ENCODE measurements around the gene IL20RA.

The IL20RA gene

DNA sequence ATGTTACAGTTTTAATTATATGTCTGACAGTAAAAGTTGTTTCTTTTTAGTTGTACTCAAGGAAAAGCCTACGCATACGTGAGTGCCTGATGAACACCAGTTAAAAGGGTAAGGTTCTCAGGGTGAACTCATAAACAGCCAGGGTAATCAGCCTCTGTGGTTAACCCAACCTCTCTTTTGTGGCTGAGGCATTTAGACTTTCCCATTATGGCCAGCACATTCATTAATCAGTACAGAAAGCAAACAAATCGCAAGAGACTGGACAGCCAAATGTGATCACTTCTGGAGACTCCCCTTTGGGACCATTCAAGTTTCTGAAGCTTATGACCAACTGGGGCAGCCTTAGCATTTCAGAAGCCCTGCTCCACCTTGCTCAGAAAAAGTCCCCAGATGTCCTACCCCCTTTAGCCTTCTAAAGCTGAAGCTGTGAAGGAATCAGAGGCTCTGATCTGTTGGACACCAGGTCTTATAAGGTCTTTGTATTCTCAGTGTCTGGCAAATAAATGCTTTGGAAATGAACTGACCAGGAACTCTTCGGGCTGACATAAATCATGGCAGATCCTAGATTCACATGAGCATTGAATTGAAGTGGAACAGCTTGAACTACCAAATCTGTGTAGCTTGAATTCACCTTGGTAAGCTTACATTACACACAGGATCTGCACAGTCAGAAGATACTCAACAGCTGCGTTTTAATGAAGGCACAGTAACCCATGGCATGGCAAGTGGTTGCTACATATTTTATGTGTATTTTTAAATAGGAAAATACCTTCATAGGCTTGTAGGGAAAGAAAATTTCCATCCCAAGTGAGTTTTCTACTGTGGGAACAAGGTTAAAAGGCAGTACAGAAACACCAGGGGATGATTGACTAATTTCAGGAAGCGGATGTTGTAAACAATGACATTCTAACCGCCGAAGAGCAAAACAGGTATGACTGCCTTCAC is 18.7 kb downstream of the IL20RA start:
- H3K4me3 ChIP-seq = no peak overlapping the region
- H3K27me3 ChIP-seq = no peaks in the 10 kb centered on the region
- no peak for TF ChIP-seq Cebpa-rat (IDR thresholded peaks at IDR 0.05)
- no peaks in the 10 kb centered on the region for H3K36me3 ChIP-seq
- H4K20me1 ChIP-seq = no peaks in the 10 kb centered on the region
- no peaks in the 10 kb centered on the region for H3K4me1 ChIP-seq
- no peak overlapping the region for H3K27ac ChIP-seq
- H3K9ac ChIP-seq = no peak overlapping the region
- no peak overlapping the region for H3K4me2 ChIP-seq
- no peaks in the 10 kb centered on the region for H3K9me3 ChIP-seq

DNA sequence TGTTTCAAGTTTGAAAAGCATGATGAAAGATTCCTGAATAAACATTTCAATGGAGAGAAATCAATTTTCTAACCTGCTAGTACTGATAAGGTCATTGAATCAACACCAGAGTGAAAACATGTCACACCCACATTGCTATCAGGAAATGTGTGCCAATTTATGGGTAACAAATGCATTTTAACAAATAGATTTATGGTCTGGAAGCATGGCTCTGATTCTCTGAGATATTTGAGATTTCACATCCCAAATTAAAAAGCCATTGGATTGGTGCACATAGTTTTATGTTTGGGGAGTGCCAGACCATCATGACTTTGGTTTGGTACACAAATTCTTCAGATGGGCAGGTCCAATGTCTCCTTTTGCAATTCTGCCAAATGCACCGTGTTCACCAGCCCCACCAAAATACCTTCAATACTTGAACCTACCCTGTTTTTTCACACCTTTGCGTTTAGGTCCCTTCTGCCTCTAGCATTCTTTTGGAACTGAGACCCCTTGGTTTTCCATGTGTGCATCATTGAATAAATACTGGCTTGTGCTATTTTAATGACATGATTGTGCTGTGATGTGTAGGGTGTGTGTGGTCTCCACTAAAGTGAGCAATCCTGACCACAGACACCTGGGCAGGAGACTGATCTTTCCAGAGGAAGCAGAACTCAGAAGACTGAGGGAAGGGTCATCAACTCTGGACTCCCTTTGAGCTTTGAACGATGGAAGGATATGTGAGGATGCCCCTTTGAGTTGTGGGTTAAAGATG is 20.4 kb downstream of the IL20RA start:
- Histone ChIP-seq H3K9me3 (0 out of 2 replicates have a peak, but pooled peaks cover 4% of the 10 kb centered on the region), H3K9ac (no peak overlapping the region), H4K20me1 (no peaks in the 10 kb centered on the region), H3K4me1 (no peaks in the 10 kb centered on the region), H3K36me3 (no peaks in the 10 kb centered on the region), H3K27me3 (no peaks in the 10 kb centered on the region), H3K27ac (no peak overlapping the region), H3K4me2 (no peak overlapping the region), H3K4me3 (no peak overlapping the region)
- TF ChIP-seq Cebpa-rat (IDR thresholded peaks at IDR 0.05) = no peak

DNA sequence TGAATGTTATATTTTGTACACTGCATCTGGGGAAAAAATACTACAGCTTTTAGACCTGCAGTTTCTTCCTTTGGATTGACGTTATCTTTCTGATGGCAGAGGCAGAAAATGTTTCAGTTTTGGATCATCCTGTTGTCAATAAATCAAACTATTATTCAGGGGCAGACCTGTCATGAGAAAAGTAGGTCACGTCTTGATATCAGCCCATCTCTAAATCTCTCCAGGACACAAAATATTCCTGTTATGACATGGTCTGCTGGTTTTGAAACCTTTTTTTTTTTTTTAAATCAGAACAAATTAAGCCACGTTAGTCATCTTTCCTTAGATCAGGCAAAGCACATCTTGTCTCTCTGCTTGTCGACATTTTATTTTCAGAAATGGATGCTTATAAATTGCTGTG is 24.0 kb downstream of the IL20RA start:
- no peak for TF ChIP-seq Cebpa-rat (IDR thresholded peaks at IDR 0.05)
- Histone ChIP-seq H3K4me3 (no peak overlapping the region), H3K4me2 (no peak overlapping the region), H3K9ac (no peak overlapping the region), H3K9me3 (0 out of 2 replicates have a peak, but pooled peaks cover 4% of the 10 kb centered on the region), H3K36me3 (no peaks in the 10 kb centered on the region), H4K20me1 (no peaks in the 10 kb centered on the region), H3K27ac (no peak overlapping the region), H3K4me1 (no peaks in the 10 kb centered on the region), H3K27me3 (no peaks in the 10 kb centered on the region)

DNA sequence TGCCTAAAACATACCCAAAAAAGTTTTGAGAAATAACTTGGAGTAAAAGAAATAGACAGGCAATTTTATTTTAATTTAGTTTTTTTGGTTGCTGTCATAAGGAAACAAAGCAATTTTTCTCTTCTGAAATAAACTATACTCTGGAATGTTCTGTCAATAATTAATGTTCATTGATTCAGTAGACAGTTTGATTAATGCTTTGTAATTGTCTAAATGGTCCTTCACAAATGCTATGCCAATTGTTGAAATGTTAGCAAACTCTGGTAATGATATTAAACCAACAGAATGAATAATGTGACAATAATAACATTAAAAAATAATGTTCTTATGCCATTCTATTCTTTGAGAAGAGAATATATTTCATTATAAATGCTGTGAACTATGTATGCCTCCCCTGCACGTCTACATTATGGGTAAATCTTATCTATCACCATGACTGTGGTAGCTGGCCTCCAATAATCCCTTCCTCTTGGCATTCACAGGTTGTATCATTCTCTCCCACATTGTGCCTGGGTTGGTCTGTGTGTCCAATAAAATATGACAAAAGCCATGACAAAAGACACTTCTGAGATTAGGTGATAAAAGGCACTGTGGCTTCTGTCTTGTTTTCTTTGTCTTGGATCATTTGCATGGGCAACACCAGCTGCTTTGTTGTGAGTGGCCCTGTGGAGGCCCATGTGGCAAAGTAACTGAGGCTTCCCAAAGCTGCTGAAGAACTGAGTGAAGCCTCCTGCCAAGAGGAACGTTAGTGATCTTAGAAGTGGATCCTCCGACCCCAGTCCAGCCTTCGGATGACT is 25.1 kb downstream of the IL20RA start:
- H3K4me1 ChIP-seq = no peaks in the 10 kb centered on the region
- H3K4me2 ChIP-seq = no peak overlapping the region
- 0 out of 2 replicates have a peak, but pooled peaks cover 4% of the 10 kb centered on the region for H3K9me3 ChIP-seq
- no peak overlapping the region for H3K4me3 ChIP-seq
- H3K36me3 ChIP-seq = no peaks in the 10 kb centered on the region
- no peak overlapping the region for H3K9ac ChIP-seq
- no peaks in the 10 kb centered on the region for H4K20me1 ChIP-seq
- H3K27ac ChIP-seq = no peak overlapping the region
- H3K27me3 ChIP-seq = no peaks in the 10 kb centered on the region
- no peak for TF ChIP-seq Cebpa-rat (IDR thresholded peaks at IDR 0.05)

DNA sequence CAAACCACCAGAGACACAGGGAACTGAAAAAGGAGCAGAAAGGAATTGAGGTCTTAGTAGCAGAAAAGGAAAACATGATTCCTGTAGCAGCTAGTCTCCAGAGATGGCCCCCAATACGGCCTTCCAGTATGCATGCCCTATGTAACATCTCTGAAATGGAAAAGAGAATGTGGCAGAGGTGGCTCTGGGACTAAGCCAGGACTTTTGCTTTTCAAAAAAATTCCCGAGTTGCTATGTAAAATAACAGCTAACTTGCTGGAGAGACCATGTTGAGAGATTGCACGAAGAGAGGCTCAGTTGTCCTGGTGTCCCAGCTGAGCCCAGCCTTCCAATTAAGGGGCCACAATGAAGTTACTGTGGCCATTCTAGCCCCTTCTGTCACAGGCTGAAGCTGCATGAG is 27.7 kb downstream of the IL20RA start:
- Histone ChIP-seq H3K4me1 (no peaks in the 10 kb centered on the region), H4K20me1 (no peaks in the 10 kb centered on the region), H3K27ac (no peak overlapping the region), H3K36me3 (no peaks in the 10 kb centered on the region), H3K9ac (no peak overlapping the region), H3K4me3 (no peak overlapping the region), H3K27me3 (no peaks in the 10 kb centered on the region), H3K9me3 (0 out of 2 replicates have a peak, but pooled peaks cover 4% of the 10 kb centered on the region), H3K4me2 (no peak overlapping the region)
- no peak for TF ChIP-seq Cebpa-rat (IDR thresholded peaks at IDR 0.05)

DNA sequence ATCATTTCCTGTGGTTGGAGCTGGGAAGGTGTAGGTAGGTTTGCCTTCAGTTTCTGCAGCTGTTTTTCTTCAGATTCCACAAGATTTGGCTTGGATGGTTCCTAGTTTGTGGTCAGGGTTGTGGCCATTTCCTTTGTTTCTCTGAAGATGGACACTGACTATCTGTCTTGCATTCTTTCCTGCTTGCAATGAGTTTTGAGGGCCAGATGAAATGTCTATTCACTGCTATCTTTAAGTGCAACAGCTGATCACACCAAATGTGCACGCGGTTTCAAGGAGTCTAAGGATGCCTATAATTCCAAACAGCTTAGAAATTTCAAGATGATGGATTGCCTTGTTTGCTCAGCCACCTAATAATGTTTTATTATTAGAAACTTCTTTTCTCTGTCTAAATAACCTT is 28.4 kb downstream of the IL20RA start:
- Histone ChIP-seq H4K20me1 (no peaks in the 10 kb centered on the region), H3K9me3 (0 out of 2 replicates have a peak, but pooled peaks cover 4% of the 10 kb centered on the region), H3K27me3 (no peaks in the 10 kb centered on the region), H3K4me3 (no peak overlapping the region), H3K27ac (no peak overlapping the region), H3K9ac (no peak overlapping the region), H3K36me3 (no peaks in the 10 kb centered on the region), H3K4me2 (no peak overlapping the region), H3K4me1 (no peaks in the 10 kb centered on the region)
- no peak for TF ChIP-seq Cebpa-rat (IDR thresholded peaks at IDR 0.05)

DNA sequence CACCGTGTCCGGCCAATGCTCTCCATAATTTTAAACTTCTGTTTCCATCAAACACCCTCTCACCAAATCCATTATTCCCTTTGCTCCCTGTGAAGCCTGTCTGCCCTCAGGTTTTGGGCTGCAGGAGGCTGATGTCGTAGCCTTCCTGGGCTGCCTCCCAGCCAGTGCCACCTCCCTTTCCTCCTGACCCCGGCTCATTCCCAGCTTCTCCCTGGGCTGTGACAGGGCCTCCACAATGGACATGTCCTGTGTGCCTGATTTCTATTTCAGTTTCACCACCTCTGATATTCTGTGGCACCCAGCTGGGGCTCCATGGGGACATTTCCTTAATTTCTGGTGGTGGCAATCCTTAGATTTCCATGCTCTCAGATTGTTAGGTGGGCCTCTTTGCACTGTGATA is 28.8 kb downstream of the IL20RA start:
- H3K27ac ChIP-seq = no peak overlapping the region
- no peak overlapping the region for H3K4me3 ChIP-seq
- 0 out of 2 replicates have a peak, but pooled peaks cover 4% of the 10 kb centered on the region for H3K9me3 ChIP-seq
- no peaks in the 10 kb centered on the region for H3K36me3 ChIP-seq
- H3K4me2 ChIP-seq = no peak overlapping the region
- no peaks in the 10 kb centered on the region for H3K27me3 ChIP-seq
- TF ChIP-seq Cebpa-rat (IDR thresholded peaks at IDR 0.05) = no peak
- H3K4me1 ChIP-seq = no peaks in the 10 kb centered on the region
- H3K9ac ChIP-seq = no peak overlapping the region
- no peaks in the 10 kb centered on the region for H4K20me1 ChIP-seq

DNA sequence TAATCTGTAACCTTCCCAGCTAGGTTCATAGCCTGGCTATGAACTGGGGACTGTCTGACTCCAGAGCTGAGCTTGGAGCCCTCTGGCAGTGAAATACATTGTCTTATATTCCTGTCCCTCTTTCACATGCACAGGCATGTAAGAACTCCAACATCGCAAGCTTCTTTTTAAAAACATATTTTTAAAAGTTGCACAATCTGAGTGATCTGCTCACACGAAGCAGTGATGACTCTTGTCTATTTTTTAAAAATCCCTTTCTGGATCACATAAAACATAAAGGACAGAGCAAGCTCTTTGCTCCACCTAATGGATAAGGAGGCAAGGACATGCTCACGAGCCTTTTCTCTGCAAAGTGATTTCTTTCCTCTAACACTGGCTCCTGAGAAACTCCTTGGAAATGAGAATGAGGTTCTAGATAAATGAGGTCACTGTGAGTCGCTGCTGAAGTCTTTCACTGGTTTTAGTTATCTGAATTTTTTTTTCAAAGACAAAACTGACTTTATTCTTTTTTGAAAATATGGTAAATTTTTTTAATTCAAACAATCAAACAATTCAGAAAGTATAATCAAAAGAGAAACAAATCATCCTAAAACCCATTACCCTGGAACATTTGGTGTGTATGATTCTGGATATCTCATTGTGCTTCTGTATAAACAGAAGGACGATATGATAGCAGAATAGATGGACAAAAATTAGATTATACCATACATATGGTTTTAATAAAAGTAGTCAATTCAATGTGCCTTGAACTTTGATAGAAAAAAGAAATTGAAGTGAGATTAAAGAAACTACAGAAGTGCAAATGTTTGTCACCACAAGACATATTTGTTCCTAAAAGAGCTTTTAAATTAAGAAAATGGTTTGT is 30.8 kb downstream of the IL20RA start:
- H3K27ac ChIP-seq = no peak overlapping the region
- TF ChIP-seq Cebpa-rat (IDR thresholded peaks at IDR 0.05) = no peak
- H3K4me2 ChIP-seq = no peak overlapping the region
- H3K27me3 ChIP-seq = no peaks in the 10 kb centered on the region
- H4K20me1 ChIP-seq = no peaks in the 10 kb centered on the region
- no peaks in the 10 kb centered on the region for H3K36me3 ChIP-seq
- no peaks in the 10 kb centered on the region for H3K4me1 ChIP-seq
- no peaks in the 10 kb centered on the region for H3K9me3 ChIP-seq
- no peak overlapping the region for H3K4me3 ChIP-seq
- no peak overlapping the region for H3K9ac ChIP-seq

DNA sequence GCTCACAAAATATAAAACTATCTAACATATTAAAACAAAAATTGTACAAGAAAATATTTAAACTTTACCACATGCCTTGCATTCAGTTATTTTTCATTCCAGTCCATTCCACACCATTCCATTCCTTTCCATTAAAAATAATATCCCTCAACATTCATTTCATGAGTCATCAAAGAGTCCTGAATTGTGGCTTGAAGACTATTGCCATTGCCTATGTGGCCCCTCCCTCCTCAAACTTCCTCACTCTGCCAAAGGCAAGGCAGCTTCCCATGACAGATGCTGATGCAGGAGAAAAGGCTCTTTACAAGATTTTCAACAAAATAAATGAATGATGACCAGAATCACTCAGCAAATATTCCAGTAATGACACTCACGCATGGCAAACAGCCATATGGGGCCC is 31.7 kb downstream of the IL20RA start:
- Histone ChIP-seq H4K20me1 (no peaks in the 10 kb centered on the region), H3K27me3 (no peaks in the 10 kb centered on the region), H3K27ac (no peak overlapping the region), H3K36me3 (no peaks in the 10 kb centered on the region), H3K9ac (no peak overlapping the region), H3K4me1 (no peaks in the 10 kb centered on the region), H3K9me3 (no peaks in the 10 kb centered on the region), H3K4me2 (no peak overlapping the region), H3K4me3 (no peak overlapping the region)
- TF ChIP-seq Cebpa-rat (IDR thresholded peaks at IDR 0.05) = no peak

All from BLaER1 (cell line).